A673 (cell line): ENCODE measurements around the gene HIP1.

Experiments
- EZH2 ChIP-seq: fragments of 200-600 bp; sonication (generic); IDR thresholded peaks from 2 replicates; pipeline ENCODE4 v1.6.1; 2017; ENCODE audit warnings: borderline replicate concordance, low read depth, mild to moderate bottlenecking, mixed read lengths, antibody characterized with exemption, low read length; ENCODE audit not compliant: poor library complexity, severe bottlenecking
- TF ChIP-seq, protein P1 (sequence below): fragments of 300-800, 200-600 bp; sonication (generic); conservative IDR thresholded peaks from 2 replicates; pipeline ENCODE4 v1.5.1; 2017; ENCODE audit warnings: low read depth, mild to moderate bottlenecking, antibody characterized with exemption, low read length, moderate library complexity, mixed read lengths

DNA sequence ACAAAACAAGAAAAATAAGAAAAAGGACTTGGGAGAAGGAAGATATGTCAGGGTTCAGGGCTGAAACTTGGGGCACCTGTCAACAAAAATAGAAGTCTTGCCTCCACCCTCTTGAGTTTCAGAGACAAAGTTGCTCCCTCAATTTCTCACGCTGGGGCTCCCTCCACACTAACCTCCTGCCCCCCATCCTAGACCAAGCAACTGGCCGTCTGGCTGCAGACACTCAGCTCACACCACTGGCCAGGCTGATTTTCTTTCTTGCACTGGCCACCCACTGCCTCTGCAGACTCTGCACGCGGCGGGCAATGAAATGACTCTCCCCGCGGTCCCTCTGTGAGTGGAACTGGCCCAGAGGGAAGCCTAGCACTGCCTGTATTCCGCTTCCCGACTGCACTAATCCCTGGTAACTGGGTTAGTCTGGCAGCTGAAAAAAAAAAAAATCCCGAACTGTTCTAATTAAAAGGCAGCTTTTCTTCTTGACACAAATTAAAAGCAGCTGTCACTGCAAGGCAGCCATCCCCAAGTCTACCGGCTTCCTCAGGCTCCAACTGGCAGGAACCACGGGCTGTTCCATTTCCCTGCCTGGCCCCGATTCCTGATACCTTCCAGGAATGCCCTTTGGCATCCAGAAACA lies 163.1 kb downstream of the HIP1 start:
- TF ChIP-seq, protein P1, sequence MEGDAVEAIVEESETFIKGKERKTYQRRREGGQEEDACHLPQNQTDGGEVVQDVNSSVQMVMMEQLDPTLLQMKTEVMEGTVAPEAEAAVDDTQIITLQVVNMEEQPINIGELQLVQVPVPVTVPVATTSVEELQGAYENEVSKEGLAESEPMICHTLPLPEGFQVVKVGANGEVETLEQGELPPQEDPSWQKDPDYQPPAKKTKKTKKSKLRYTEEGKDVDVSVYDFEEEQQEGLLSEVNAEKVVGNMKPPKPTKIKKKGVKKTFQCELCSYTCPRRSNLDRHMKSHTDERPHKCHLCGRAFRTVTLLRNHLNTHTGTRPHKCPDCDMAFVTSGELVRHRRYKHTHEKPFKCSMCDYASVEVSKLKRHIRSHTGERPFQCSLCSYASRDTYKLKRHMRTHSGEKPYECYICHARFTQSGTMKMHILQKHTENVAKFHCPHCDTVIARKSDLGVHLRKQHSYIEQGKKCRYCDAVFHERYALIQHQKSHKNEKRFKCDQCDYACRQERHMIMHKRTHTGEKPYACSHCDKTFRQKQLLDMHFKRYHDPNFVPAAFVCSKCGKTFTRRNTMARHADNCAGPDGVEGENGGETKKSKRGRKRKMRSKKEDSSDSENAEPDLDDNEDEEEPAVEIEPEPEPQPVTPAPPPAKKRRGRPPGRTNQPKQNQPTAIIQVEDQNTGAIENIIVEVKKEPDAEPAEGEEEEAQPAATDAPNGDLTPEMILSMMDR = no peak
- no peak for TF ChIP-seq EZH2
